Heart right ventricle (tissue), 16 donors: ENCODE data around the gene MEI1. TPM values are rescaled to one million over a fixed set of nuclear protein-coding genes. Genes with fewer than 3 reads are reported as not detected.

ENCODE experiments used
- ATAC-seq, 8 donors: fragments of 200-7000 bp; cut with Tn5 transposase; one replicate each; pipeline ENCODE4 v1.9.1; 2020; ENCODE audit warnings: mild to moderate bottlenecking in 8 of 8, moderate library complexity in 8 of 8, moderate number of reproducible peaks in 1 of 8
- DNase-seq, 2 donors: peaks; one replicate each; pipeline ENCODE4 v3.0.0-alpha.2; 2020
- H3K27ac ChIP-seq, 10 donors: fragments of 200-600 bp; sonication (generic) in 2 of 10; one replicate each; pipeline versions ENCODE4 v1.5.0 to v1.8.0; 2020 to 2022; ENCODE audit warnings: mild to moderate bottlenecking in 3 of 10
- H3K27me3 ChIP-seq, 7 donors: fragments of 200-600 bp; one replicate each; pipeline ENCODE4 v1.8.0; 2021 to 2022; ENCODE audit warnings: mild to moderate bottlenecking in 2 of 7
- H3K36me3 ChIP-seq, 9 donors: fragments of 200-600 bp; sonication (generic) in 1 of 9; one replicate each; pipeline versions ENCODE4 v1.5.0 to v1.8.0; 2020 to 2022; ENCODE audit warnings: mild to moderate bottlenecking in 2 of 9
- H3K4me1 ChIP-seq, 9 donors: fragments of 200-600 bp; sonication (generic) in 1 of 9; one replicate each; pipeline versions ENCODE4 v1.5.0 to v1.8.0; 2020 to 2022; ENCODE audit warnings: mild to moderate bottlenecking in 4 of 9
- H3K4me3 ChIP-seq, 10 donors: fragments of 200-600 bp; sonication (generic) in 2 of 10; one replicate each; pipeline versions ENCODE4 v1.5.0 to v1.8.0; 2020 to 2022; ENCODE audit warnings: mild to moderate bottlenecking in 7 of 10, moderate library complexity in 2 of 10
- H3K9me3 ChIP-seq, 11 donors: fragments of 200-600 bp in 10 of 11; sonication (generic) in 2 of 11; one replicate each; pipeline versions ENCODE4 v1.5.0 to v1.8.0; 2013 to 2022; ENCODE audit warnings: mild to moderate bottlenecking in 2 of 11, control low read depth in 1 of 11, moderate library complexity in 1 of 11
- WGBS, 2 donors: extraction: QIAGEN DNeasy Blood & Tissue Kit; methylation state at CpG; one replicate each; pipeline ENCODE4 v1.1.7; 2013; ENCODE audit warnings: inconsistent platforms in 1 of 2; 5-methylcytosine and 5-hydroxymethylcytosine counted together
- intact Hi-C, 10 donors: fragments of 100-400 bp; cut with DNase I; formaldehyde crosslinking; loops; one replicate each; pipeline versions ENCODE4 v1.11.1 to v1.14.2; 2022
- polyA plus RNA-seq, 2 donors: library from polyadenylated mRNA; stranded (reverse); fragments of 200-250 nt; gene quantifications; one replicate each; pipeline ENCODE4 v1.2.3, GENCODE V29; 2013
- total RNA-seq, 10 donors: library from RNA; stranded (reverse); fragmentation: NEBNext Ultra II Directional in 3 of 10; extraction: Animal tissue kit (Norgen Biotek cat#: 25700) in 3 of 10; gene quantifications; one replicate each; pipeline versions ENCODE4 v1.2.1 to v1.2.4, GENCODE V29; 2021 to 2023
- TF ChIP-seq, protein P1 (sequence below), 9 donors: fragments of 200-600 bp; sonication (generic) in 2 of 9; IDR thresholded peaks; one replicate each; pipeline versions ENCODE4 v1.5.0 to v1.8.0; 2021 to 2022; ENCODE audit warnings: antibody characterized with exemption in 9 of 9, mild to moderate bottlenecking in 5 of 9, moderate library complexity in 1 of 9
- donor health status: Arrhythmogenic right ventricular cardiomyopathy.
- donor health status: ischemic (EF 13 %, LVEDD 7.1; RV severe dilation, severe dysfunction).
- donor health status: healthy with polysubstance abuse.
- donor health status: DM: no; HTN: yes; CAD: no.
- donor health status: DM: no; HTN: no; CAD: no.
- donor health status: ischemic (EF 25% LVEDD 6.9; RV normal size, moderate dysfunction).
- donor health status: ischemic (EF 25% LVEDD 5.7; RV mildly dilated, moderate dysfunction).
- donor health status: healthy.
- donor health status: DM: yes; HTN: yes; CAD: no.
- donor health status: Ischemic cardiomyopathy.
- donor health status: ischemic (EF 35%, LVEDD 5.7; RV mildly dilated, moderate dysfunction).
- donor health status: nonischemic (EF 11% LVEDD 7.7; RV severe dilation, severe dysfunction).
- donor health status: DM: yes; HTN: yes; CAD: no.
- donor health status: PGD.
- donor health status: ischemic (EF 29% LVEDD 5.4; RV normal size, mild dysfunction).
- donor health status: nonischemic (EF 23%, LVEDD 6.1; RV moderate dilation, normal function).

The MEI1 gene
- total and polyA plus RNA-seq, 12 donors = 0.37 to 1.9 (median 0.71) TPM; not detected in 3

DNA sequence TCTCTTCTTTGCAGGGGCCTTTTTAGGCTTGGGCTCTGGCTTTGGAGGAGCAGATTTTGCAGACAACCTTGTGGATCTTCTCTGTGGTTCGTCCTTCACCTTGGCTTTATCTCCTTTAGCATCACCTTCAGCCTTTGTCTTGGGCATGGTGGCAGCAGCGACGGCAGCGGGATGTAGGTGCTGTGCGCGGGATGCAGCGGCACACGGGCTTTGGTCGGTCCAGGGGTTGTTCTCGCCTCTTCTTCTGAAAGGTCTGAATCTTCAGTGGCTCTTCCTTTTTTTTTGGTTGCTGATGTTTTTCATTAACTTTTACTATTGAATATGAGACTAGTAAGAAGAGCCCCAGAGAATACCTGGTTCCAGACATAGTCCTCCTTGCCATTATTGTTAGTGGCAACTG, 10.0 kb downstream of the MEI1 start:
- WGBS, 2 donors = 89 to 91% methylated on average over 10 of the region's 10 CpGs
- H3K9me3 ChIP-seq = no peaks in the 10 kb centered on the region
- TF ChIP-seq, protein P1, sequence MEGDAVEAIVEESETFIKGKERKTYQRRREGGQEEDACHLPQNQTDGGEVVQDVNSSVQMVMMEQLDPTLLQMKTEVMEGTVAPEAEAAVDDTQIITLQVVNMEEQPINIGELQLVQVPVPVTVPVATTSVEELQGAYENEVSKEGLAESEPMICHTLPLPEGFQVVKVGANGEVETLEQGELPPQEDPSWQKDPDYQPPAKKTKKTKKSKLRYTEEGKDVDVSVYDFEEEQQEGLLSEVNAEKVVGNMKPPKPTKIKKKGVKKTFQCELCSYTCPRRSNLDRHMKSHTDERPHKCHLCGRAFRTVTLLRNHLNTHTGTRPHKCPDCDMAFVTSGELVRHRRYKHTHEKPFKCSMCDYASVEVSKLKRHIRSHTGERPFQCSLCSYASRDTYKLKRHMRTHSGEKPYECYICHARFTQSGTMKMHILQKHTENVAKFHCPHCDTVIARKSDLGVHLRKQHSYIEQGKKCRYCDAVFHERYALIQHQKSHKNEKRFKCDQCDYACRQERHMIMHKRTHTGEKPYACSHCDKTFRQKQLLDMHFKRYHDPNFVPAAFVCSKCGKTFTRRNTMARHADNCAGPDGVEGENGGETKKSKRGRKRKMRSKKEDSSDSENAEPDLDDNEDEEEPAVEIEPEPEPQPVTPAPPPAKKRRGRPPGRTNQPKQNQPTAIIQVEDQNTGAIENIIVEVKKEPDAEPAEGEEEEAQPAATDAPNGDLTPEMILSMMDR (IDR thresholded peaks at IDR 0.05) = no peak
- no peaks in the 10 kb centered on the region for H3K36me3 ChIP-seq
- H3K27ac ChIP-seq = no peak overlapping the region
- no peak for ATAC-seq
- no peaks in the 10 kb centered on the region for H3K4me1 ChIP-seq
- no peak overlapping the region for H3K4me3 ChIP-seq
- no peaks in the 10 kb centered on the region for H3K27me3 ChIP-seq
- no peak for DNase-seq
- intact Hi-C loops = no loop called here

- ATAC-seq (no peak), DNase-seq (no peak)
- Histone ChIP-seq H3K27me3 (no peaks in the 10 kb centered on the region), H3K4me3 (no peak overlapping the region), H3K4me1 (no peaks in the 10 kb centered on the region), H3K27ac (no peak overlapping the region), H3K36me3 (no peaks in the 10 kb centered on the region), H3K9me3 (no peaks in the 10 kb centered on the region)
- TF ChIP-seq, protein P1 (IDR thresholded peaks at IDR 0.05) = no peak
- intact Hi-C loops = no loop called here
- 95% methylated on average over 9 of the region's 9 CpGs for WGBS, 2 donors
Observed at GRCh38 chr22:41713004-41713403, 13.7 kb downstream of the MEI1 start.

- TF ChIP-seq, protein P1 (IDR thresholded peaks at IDR 0.05) = no peak
- Histone ChIP-seq H3K4me3 (no peak overlapping the region), H3K9me3 (no peaks in the 10 kb centered on the region), H3K36me3 (no peaks in the 10 kb centered on the region), H3K27ac (no peak overlapping the region), H3K27me3 (no peaks in the 10 kb centered on the region), H3K4me1 (no peaks in the 10 kb centered on the region)
- WGBS, 2 donors = 82 to 84% methylated on average over 1 of the region's 1 CpG
- DNase-seq = no peak
- intact Hi-C loops = no loop called here
- ATAC-seq = no peak
Observed at GRCh38 chr22:41722496-41722895, 23.2 kb downstream of the MEI1 start.

DNA sequence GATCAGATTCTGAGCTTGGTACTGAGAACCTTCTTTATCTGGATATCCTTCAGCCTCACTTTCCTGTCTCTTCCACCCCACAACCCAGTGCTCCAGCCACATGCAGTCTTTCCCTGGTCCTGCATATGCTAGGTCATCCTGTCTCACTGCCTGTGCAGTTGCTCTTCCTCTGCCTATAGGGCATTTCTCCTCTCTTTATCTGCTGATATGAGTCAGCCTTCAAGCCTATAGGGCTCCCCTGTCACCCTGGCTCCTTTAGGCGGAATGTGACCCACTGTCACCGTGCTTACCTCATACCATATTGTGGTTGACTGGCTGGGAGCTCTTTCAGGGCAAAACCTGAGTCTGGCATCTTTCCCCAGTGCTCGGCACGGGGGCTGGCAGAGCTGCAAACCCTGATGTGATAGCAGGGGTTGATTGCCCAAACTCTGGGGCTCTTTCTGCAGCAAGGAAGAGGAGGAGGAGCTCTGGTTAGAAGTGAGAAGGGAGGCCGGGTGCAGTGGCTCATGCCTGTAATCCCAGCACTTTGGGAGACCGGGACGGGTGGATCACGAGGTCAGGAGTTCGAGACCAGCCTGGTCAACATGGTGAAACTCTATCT, 26.3 kb downstream of the MEI1 start:
- WGBS, 2 donors = 69 to 76% methylated on average over 9 of the region's 9 CpGs
- no peak for ATAC-seq
- H3K27me3 ChIP-seq = no peaks in the 10 kb centered on the region
- TF ChIP-seq, protein P1 (IDR thresholded peaks at IDR 0.05) = no peak
- H3K27ac ChIP-seq = no peak overlapping the region
- H3K9me3 ChIP-seq = no peaks in the 10 kb centered on the region
- no peak for DNase-seq
- H3K4me3 ChIP-seq = no peak overlapping the region
- no peaks in the 10 kb centered on the region for H3K4me1 ChIP-seq
- intact Hi-C loops = no loop called here
- no peaks in the 10 kb centered on the region for H3K36me3 ChIP-seq
